GM21717 (cell line): ENCODE results near the gene IRAG1.

Experiments used
- ATAC-seq: cut with Tn5 transposase; IDR thresholded peaks from one replicate; pipeline ENCODE4 v1.9.1; 2021; ENCODE audit warnings: mild to moderate bottlenecking, moderate library complexity; ENCODE audit not compliant: unreplicated experiment

IRAG1 gene

DNA sequence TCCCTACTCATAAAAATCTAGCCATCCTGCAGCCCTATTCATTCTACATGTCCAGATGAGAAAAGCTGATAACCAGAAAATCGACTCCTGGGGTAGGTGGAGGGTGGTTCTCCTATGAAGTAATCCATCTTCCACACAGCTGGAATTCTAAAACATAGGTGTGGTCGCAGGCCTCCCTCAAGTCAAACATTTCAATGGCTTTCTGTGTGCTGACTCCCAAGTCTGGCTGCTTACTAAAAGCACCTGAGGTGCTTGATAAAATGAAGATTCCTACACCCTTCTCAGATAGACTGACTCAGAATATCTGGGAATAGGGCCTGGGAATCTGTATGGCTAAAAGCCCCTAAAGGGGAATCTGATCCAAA, 26.1 kb downstream of the IRAG1 start:
- ATAC-seq = no peak

DNA sequence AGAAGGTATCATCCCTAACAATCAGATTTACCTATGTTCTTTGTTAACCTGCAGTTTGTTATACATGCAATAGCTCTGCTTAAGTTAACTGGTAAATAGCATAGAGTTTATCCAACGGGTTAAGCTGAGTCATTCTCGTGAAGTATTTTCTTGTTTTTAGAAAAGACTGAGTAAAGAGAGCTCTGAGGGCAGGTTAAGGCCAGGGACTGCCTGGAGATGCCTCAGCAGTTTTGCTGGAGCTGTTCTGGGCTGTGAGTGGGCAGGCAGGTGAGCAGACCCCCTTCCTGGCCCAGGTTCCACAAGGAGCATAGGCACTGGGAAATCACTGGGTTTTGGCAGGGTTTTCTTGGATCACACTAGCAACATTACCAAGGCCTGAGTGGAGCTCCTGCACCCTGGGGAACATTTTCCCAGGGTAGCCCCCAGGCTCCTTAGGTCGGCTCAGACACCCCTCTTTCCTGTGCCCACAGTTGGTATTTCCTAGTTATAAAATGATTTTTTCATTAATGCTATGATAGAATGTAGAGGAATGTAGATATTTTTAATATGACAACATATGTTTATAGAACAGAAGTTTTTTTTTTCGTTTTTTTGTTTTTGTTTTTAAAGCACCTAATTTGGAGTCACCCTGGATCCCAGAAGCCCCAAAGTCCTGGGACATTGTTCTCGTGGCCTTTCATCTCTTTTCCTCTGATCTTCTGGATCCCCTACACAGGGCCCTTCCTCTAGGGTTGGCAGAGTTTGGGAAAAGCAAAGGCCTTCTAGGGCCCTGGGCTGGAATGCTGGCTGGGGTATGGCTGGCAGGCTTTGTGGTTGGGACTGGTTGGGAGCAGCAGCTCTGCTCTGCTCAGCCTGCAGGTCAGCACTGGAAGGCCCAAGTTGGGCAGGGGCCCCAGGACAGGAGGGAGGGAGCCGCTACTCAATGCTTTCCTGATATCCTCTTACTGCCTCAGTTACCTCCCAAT, 26.7 kb downstream of the IRAG1 start:
- ATAC-seq = no peak

DNA sequence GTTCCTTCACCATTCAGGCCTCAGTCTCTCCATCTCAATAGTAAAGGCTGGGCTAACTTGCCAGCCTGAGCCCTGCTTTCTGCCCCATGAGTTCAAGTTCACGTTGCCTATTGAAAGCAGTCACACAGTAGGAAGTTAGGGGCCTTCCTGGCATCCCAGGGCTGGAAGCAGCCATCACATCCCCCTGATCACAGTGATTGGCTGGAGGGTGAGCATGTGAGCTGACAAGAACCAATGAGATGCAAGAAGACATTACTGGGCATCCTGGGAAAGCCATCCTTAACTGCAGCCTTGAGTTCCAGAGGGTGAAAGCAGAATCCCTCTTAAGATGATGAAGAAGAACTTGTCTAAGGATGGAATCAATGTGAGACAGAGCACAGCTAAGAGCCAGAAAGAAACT, 29.1 kb downstream of the IRAG1 start:
- no peak for ATAC-seq

DNA sequence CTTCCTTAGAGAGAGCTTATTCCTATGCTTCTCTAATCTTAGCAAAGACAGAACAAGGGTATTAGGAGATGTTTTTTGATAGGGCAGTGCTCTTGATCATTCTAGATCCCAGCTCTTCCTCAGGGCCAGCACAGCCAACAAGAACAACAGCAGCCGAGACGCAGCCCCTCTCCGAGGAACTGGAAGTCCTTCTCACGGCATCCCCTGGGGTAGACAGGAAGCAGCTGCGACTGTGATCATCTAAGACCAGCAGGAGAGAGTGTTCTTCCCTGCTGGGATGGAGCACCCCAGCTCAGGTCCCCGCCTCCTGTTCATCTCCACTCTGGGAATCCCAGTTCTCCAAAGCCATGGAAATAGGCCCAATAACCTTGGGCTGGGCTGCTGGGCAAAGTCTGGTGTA, 29.6 kb downstream of the IRAG1 start:
- no peak for ATAC-seq

DNA sequence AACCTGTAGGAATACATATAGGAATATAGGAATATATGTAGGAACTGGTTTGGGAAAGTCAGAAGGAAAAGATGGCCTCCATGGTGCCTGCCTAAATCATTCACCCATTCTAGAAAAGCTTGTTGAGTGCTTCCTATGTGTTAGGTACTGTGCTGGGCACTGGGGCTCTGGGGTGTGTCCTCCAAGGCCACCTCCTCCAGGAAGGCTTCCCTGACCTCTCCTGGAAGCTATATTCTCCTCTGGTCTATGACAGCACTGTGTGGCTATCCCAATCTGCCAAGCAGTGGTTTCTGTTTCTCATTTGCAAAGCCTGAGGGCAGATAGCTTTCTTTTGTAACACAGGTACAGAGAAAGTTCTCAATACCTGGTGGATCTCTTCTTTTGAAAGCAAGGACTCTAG, 30.2 kb downstream of the IRAG1 start:
- no peak for ATAC-seq

DNA sequence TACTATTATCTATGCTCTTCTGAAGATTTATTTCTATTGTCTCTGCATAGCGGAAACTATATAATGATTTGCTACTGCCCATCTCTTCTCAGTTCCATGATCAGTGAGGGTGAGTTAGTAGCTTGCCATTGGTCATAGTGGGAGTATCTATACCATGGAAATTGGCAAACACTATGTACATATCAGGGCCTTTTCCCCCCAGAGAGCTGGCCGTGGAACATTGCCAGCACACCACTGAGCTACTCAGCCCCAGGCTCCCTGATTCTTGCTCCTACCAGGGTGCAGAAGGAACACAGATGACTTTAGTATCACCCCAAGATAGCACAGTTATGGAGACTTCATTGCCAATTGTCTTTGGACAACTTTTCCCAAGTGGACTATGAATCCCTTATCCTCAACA, 33.2 kb downstream of the IRAG1 start:
- no peak for ATAC-seq

DNA sequence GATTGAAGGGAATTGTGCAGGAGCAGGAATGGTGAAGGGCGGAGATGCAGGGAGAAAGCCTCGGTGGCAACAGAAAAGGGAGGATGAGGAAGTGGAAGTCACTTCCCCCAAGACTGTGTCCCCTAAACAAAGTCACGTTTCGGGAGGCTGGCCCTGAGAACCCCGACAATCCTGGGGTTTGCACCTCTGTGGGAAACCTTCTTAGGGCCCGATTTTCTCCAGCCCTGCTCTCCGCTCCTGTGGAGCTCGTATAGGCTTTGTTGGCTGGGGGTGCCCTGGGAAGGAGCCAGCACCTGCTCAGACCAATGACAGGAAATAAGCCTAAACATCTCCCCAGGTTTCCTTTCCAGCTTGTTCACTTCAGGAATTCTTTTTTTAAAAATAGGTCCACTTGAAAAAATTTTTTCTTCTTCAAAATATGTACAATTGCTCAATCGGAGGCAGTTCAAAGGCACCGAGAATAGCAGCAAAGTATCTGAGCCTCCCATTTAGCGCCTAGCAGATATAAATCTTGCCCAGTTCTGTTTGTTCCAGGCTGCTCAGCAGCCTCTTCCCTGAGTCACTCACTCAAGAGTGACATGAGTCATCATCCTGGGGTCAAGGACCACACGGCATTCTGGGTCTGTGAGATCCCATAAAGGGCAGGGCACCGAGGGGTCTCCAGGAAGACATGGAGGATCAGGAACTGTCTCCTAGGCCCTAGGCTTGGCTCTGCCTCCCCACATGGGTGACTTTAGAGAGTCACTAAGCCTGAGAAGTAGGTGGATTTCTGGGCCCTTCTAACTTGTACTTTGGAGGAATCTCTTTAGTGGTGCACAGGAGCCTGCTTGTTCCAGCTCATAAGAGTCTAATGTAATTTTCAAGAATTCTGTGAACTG, 34.0 kb downstream of the IRAG1 start:
- no peak for ATAC-seq

DNA sequence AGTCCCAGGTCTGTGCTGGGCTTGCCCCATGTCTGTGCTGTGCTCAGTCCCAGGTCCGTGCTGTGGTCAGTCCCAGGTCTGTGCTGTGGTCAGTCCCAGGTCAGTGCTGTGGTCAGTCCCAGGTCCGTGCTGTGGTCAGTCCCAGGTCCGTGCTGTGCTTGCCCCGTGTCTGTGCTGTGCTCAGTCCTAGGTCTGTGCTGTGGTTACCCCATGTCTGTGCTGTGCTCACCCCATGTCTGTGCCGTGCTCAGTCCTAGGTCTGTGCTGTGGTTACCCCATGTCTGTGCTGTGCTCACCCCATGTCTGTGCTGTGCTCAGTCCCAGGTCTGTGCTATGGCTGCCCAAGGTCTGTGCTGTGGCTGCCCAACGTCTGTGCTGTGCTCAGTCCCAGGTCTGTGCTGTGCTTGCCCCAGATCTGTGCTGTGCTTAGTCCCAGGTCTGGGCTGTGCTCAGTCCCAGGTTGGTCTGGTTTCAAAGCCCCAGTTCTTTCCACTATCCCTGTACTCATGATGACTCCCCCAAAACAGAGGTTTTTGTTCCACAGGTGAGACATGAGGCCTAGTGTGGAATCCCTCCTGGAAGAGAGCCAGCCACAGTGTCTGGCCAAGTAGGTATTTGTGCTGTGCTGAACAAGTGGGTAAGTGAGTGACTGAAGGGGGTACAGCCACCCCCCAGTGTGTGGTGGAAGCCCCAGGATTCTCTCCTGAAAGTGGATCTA, 34.8 kb downstream of the IRAG1 start:
- no peak for ATAC-seq

DNA sequence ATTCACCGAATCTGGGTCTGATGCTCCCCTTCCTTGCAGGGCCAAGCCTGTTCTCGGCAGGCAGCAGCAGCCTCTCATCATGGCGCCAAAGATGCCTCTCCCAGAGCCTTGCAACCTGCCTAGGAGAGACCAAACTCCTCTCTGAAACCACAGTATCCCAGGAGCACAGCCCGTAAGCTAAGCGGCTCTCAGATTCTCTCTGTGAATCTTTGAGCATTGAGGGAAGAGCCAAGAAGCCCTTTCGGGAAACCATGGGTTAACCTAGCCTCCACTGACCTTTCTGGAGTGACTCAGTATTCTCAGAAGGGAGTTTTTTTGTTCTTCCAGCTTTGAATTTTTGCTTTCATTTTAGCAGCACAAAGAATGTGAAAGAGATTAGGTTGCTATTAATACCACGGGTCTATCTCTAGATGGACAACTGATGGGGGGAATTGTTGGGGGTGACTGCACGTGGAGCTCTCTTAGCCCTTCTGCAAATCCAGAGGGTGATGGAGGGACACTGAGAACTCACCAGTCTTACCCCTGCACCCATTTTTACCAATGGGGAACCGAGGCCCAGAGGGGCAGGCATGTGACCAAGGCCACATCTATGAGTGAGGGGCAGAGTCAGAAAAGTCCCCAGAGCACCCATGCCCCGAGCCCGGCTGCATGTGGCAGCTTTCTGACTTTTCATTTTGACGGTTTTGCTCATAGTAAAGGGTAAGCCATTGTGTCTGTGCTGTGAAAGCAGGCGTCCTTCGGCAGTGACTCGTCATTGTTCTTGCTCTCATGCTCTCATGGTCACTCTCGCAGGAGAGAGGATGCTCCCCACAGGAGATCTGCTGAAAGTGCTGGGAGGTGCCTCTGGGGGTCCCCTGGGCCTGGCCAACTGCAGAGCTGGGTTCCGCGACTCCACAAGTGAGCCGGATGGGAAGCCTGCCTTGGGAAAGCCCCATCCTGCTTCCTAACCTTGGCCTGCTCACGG, 36.0 kb downstream of the IRAG1 start:
- peak; percentile 66 for ATAC-seq

DNA sequence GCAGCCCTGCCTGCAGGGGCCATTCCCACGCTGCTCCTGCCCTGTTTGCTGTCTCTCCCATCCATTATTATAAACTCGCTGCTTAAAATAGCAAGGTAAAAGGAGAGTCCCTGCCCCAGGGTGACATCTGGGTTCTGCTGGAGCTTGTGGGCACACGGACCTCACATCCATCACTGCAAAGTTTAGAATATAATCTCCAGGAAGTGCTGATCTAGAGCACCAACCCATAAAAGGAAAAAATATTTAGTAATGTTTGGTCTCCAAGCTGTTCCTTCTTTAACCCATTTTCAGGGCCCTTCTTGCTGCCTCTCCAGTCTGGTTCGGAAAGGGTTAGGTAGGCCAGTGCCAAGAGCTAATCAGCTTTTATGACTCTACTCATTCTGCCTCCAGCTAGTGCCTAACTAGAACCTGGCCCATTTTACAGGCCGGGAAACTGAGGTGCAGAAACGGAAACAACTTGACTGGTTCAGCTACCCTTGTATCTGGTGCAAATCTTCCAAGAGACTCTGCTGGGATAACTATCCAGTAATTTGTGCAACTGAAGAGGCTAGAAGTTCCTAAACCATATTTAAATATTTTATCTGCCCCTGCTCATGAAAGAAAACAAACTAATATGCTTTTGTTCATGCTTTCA, 37.5 kb downstream of the IRAG1 start:
- ATAC-seq = no peak

DNA sequence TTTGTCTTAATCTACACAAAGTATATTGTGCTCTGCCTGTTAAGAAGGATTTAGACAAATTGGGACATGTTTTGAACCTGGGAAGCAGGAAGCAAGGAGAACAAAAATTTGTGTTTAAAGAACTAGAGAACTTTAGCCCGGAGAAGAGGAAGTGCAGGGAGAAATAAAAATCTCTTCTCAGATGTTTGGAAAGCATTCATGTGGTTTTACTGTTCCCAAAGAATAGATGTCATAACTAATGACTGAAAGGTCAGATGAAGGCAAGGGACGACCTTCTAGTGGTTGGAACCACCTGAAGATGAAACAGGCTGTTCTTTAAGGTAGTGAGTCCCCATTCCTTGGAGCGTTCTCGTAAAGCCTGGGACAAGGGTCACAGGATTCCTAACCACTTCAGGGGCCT, 38.3 kb downstream of the IRAG1 start:
- no peak for ATAC-seq

DNA sequence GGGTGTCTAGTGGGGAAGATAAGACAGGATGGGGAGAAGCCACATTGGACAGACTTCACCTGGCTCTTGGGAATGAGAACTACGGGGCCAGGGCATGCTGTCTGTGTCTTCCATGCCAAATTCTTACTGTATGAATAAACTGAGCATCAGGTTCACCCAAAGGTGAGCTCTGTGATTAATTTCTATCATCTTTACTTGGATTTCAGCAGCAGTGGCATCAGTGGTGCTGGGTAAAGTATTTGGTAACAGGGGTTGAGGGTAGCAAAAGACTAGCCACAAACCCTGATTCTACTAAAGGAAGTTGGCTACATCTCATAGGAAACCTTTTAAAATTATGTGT, 38.8 kb downstream of the IRAG1 start:
- ATAC-seq = no peak

DNA sequence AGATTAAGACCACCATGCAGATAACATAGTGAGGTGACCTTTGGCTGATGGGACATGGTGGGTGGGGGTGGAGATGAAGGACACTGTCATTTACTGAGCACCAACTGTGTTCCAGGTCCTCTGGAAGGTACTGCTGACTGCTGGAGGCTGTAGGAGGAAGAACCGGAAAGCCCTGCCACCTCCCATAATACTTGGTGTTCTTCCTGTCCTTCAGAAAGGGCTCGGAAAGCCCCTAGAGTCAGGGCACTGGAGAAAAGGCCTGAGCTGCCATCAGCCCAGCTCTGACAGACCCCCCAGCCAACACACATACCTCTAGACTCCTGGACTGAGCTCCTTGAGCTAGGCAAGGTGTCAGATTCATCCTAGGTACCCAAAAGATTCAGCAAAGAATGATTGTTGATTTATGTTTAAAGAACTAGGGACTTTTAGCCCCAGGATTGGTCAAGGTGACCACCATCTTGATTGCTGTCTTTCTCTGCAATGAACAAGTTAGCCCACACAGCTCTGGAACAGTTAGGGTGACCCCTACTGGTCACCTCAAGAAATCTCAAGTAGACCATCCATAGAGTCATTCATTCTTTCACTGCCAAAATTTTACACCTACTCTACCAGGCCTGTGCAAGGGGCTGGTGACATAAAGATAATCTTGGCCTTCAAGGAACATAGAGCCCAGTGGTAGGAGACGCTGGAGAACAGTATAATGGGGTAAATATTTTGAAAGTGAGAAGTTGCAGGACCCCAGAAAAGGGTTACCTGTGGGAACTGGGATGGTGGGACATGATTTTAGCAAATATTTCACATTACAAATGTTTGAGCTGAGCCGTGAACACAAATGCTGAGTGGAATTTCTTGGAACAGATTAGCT, 39.4 kb downstream of the IRAG1 start:
- peak; percentile 45 for ATAC-seq

DNA sequence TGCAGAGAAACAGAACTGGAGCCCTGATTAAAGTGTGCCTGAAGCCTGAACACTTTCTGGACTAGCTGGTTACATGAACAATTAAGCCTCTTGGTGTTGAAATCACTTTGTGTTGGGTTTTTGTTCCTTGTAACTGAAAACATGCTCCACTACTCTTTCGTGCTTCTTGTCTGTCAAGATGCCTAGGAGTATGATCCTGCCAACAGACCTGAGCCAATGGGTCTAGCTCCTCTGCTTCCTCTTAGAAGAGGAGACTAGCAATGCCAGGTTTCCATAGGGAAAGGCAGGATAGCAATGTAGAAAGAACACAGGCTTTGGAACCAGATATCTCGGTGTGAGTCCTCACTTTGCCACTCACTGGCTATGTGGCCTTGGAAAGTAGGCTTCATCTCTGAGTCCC, 40.3 kb downstream of the IRAG1 start:
- no peak for ATAC-seq

DNA sequence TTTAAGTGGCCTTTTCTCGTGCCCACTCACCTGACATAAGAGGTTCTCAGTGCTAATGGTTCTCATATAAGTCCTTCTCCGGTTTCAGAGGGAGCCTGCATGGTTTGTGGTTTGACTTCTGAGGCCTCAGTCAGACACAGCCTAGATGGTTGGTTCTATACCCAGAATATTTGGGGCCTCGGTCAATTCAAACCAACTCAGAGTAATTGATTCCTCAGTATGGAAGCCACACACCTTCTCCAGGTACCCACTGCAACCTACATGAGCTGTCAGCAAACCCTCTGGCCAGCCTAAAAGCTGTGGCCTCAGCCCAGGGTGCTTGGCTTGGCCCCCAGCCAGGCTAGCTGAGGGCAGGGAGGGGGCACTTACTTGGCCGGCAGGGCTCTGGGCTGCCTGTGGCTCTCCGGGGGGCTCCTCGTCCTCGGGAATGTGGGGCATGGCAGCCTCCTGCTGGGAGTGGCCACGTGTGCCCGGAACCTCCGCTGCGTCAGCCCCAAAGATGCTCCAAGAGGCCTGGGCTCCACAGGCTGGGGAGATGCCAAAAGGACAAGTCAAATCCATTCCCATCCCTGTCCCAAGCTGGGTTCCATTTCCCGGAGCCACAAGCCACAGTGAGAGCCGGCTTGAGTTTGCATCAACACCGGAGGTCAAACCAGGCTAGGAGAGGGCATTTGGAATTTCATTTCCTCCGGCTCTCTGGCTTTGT, 41.7 kb downstream of the IRAG1 start:
- no peak for ATAC-seq

DNA sequence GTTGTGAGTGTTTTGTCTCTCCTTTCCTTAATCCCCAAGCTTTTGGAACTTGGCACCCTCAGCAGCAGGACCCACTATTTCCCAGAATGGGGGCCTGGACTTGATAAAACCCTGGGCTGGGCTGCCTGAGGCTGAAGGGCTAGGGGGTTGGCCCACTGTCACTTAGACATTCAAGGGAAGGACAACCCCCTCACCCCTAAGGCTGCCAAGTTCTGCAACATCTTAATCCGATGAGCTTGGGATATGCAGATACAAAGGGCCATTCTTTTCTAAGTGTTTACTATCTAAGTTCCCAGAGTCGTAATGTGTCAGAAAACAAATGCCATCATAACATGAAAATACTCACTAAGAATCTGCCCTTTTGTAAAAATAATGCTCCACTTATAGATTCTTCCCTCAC, 42.9 kb downstream of the IRAG1 start:
- no peak for ATAC-seq

DNA sequence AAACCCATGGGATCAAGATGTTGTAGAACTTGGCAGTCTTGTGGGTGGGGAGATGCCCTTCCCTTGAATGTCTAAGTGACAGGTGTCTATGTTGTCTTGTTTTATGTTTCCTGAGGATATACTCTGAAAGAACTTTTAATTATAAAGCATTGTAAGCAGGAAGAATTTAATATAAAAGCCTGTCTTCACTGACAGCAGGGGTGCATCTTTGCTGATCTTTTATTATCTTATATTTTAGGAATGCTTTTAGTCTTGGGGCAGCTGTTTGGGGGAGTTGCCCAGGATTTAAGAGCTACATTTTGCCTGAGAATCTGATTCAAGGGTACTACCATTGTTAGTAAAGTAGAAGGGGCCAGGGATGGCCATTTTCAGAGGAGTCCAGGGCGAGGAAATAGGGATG, 43.4 kb downstream of the IRAG1 start:
- no peak for ATAC-seq

DNA sequence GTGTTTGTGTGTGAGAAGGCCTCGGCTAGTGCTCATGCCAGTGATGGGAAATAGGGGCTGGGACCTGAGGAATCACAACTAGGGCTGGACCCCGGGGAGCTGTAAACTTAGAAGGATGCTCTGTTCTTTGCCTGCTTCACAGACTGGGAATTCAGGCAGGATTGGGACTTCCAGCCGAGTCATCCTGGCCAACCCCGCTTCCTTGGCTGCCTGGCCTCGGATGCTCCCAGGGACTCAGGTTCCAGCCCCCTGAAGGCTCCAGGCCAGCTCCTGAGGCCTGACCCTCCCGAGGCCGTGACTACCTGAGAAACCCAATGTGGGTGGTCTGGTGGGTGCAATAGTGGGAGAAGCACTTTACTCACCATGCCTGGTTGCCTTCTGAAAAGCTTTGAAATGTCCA, 44.7 kb downstream of the IRAG1 start:
- ATAC-seq = no peak
